ENCODE results near the gene KANK2.
"Not testable (repeated sequence)": the region's sequence is repeated elsewhere in the genome, so short reads cannot be mapped to it uniquely, and the experiment has no call there.

Gene KANK2

DNA sequence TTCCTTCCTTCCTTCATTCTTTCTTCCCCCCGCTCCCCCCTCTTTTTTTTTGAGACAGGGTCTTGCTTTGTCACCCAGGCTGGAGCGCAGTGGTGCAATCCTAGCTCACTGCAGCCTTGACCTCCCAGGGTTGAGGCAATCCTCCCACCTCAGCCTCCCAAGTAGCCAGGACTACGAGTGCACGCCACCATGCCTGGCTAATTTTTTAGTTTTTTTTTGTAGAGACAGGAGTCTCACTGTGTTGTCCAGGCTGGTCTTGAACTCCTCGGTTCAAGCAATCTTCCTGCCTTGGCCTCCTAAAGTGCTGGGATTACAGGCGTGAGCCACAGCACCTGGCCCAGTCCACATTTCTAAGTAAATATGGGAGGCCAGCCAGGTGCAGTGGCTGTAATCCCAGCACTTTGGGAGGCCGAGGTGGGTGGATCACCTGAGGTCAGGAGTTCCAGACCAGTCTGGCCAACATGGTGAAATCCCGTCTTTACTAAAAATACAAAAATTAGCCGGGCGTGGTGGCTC, 57.3 kb downstream of the KANK2 start:
- not testable (repeated sequence) for DNase-seq (ENCODE audit: low spot score)

DNA sequence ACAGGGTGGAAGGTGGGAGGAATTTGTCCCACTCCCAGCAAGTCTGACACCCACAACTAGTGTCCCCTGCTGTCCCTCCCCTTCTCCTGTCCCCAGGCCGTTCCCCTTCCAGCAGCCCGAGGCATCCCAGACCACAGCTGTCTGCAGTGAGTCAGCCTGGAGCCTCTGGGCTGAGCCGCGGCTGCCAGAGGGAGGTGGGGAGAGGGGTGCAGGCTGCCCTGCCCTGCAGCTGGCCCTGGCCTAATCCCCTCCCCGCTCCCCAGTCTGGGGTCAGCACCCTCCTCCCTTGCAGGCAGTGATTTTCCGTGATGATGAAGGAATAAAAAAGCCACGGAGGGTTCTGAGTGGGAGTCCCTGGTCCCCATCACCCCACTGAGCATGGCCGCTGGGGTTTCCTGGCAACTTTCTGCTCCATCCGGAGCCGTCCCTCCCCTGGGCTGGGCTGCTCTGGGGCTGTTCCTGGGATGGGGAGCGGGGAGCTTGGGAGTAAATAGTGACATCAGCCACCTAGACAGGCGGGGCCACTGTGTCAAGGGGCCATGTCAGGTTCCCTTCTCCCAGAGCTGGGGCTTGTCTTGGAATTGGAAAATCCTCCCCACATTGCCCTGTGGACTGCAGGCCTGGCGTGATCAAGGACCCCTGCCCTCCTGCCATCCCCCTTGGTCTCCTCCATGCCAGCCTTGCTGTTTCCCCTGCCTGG, 58.6 kb downstream of the KANK2 start:
- no peak for DNase-seq (ENCODE audit: low spot score)

DNA sequence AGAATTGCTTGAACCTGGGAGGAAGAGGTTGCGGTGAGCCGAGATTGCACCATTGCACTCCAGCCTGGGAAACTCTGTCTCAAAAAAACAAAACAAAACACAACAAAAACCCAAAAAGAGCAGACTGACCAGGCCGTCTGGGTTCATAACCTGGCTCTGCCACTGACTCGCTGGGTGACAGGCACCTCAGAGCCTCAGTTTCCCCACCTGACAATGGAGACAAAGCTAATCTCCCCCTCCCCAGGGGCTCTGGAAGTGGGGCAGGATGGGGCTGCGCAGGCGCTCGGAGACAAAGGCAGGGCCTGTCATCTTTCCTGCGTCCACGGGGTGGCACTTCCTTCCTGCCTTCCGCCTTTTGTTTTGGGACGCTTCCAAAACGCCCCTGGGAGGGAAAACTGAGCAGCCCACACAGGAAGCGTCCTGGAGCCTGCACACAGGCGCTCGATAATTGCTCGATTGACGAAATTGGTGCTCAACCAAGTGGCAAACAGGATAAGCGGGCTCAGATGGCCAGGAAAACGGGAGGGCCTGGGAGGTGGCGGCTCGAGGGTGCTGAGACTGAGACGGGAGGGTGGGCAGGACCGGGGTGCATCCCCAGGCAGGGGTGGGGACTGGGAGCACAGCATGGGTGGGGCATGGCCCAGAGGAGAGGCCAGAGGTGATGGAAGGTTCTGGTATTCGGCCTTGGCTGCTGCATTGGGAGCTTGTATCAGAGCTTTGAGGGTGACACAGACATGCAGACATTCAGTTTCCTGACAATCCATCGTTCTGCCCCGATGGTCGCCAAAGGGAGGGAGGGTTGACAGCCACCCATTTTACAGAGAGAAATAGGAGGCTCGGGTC, 59.6 kb downstream of the KANK2 start:
- DNase-seq (ENCODE audit: low spot score): peak; percentile 68

- DNase-seq (ENCODE audit: low spot score): no peak
Measured at GRCh38 chr19:11136400-11137101, 60.8 kb downstream of the KANK2 start.

- no peak for DNase-seq (ENCODE audit: low spot score)
Measured at GRCh38 chr19:11131471-11131870, 65.9 kb downstream of the KANK2 start.

DNA sequence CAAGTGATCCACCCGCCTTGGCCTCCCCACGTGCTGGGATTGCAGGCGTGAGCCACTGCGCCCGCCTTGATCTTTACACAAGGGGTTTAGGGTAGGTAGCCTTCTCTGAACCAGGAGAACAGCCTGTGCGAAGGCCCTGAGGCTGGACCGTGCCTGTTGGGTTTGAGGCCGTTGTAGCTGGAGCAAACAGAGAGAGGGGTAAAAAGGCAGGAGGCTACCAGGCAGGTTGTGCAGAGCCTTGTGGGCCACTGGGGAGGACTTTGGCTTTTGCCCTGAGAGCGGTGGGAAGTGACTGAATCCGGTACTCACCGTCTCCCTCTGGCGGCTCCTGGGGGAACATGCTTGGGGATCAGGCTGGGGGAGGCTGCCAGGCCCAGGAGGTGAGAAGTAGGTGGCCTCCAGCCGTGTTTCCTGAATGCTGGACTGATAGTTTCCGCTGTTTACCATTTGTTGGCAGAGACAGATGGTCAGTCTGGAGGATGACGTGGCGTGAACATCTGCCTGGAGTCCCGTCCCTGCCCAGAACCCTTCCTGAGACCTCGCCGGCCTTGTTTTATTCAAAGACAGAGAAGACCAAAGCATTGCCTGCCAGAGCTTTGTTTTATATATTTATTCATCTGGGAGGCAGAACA, 66.4 kb downstream of the KANK2 start:
- peak; percentile 71 for DNase-seq (ENCODE audit: low spot score)

GRCh38 chr19:11127905-11128304, 69.4 kb downstream of the KANK2 start:
- DNase-seq (ENCODE audit: low spot score): no peak

DNA sequence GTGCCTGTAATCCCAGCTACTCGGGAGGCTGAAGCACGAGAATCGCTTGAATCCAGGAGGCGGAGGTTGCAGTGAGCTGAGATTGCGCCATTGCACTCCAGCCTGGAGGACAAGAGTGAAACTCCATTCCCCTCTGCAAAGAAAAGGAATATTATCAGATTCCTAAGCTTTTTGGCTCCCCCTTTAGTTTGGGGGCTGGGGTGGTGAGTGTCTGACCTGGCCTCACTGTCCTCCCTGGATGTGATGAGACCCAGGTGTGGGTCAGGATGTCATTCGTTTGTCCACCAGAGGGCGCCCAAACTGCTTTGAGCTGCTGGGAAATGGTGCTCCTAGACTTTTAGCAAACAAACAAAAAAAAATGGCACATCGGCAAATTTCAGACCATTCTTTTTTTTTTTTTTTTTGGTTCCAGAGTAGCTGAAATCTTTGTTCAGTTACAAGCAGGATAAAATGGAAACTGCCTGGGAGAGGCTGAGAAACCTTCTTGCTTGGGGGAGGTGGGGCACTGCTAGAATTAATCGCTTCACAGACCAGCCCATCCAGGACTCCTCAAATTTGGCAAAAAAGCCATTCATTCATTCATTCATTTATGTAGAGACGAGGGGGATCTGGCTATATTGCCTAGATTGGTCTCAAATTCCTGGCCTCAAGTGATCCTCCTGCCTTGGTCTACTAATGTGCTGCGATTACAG, 71.2 kb downstream of the KANK2 start:
- peak; percentile 58 for DNase-seq (ENCODE audit: low spot score)

DNA sequence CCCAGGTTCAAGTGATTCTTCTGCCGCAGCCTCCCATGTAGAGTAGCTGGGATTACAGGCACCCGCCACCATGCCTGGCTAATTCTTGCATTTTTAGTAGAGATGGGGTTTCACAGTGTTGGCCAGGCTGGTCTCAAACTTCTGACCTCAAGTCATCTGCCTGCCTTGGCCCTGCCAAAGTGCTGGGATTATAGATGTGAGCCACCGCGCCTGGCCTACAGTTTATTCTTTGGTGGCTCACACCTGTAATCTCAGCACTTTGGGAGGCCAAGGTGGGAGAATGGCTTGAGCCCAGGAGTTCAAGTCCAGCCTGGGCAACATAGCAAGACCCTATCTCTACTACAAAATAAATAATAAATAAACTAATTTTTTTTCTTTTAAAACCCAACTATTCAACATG, 73.2 kb downstream of the KANK2 start:
- DNase-seq (ENCODE audit: low spot score): not testable (repeated sequence)

DNA sequence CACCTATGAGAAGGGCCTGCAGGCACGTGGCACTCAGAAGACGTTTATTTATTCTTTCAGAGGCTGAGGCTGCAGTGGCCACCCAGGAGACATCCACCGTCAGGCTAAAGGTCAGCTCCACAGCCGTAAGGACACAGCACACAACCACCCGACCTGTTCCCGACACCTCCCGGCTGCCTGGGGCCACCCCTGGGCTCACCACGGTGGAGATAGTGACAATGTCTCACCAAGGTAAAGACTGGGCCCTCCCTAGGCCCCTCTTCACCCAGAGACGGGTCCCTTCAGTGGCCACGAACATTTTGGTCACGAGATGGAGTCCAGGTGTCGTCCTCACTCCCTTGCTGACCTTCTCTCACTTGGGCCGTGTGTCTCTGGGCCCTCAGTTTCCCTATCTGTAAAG, 74.2 kb downstream of the KANK2 start:
- no peak for DNase-seq (ENCODE audit: low spot score)

DNA sequence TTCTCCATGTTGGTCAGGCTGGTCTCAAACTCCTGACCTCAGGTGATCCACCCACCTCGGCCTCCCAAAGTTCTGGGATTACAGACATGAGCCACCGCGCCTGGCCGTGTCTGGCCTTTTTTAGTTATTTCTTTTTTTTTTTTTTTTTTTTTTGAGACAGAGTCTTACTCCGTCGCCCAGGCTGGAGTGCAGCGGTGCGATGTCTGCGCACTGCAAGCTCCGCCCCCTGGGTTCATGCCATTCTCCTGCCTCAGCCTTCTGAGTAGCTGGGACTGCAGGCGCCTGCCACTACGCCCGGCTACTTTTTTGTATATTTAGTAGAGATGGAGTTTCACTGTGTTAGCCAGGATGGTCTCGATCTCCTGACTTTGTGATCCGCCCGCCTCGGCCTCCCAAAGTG, 75.4 kb downstream of the KANK2 start:
- not testable (repeated sequence) for DNase-seq (ENCODE audit: low spot score)

GRCh38 chr19:11116507-11116906, 80.8 kb downstream of the KANK2 start:
- DNase-seq (ENCODE audit: low spot score): no peak

DNA sequence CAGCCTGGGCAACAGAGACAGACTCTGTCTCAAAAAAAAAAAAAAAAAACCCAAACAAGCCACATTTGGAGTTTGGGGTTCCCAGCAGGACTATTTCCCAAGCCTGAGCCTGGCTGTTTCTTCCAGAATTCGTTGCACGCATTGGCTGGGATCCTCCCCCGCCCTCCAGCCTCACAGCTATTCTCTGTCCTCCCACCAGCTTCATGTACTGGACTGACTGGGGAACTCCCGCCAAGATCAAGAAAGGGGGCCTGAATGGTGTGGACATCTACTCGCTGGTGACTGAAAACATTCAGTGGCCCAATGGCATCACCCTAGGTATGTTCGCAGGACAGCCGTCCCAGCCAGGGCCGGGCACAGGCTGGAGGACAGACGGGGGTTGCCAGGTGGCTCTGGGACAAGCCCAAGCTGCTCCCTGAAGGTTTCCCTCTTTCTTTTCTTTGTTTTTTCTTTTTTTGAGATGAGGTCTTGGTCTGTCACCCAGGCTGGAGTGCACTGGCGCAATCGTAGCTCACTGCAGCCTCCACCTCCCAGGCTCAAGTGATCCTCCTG, 81.4 kb downstream of the KANK2 start:
- no peak for DNase-seq (ENCODE audit: low spot score)

- DNase-seq (ENCODE audit: low spot score): no peak
Measured at GRCh38 chr19:11115042-11115441, 82.3 kb downstream of the KANK2 start.

Data from HuH-7 (cell line).